Activated CD8-positive, alpha-beta T cell treated with anti-CD3 and anti-CD28 coated beads for 36 hours (primary cell): ENCODE results near the gene BAZ2B. TPM values are rescaled to one million over a fixed set of nuclear protein-coding genes. Genes with fewer than 3 reads are reported as not detected.

ENCODE experiments used
- ATAC-seq: fragments of 200-7000 bp; cut with Tn5 transposase; one replicate; pipeline ENCODE4 v1.10.0; 2021; ENCODE audit warnings: mild to moderate bottlenecking, moderate library complexity
- CTCF ChIA-PET: fragments of 350-600 bp; sonication (Branson Sonifier 250); formaldehyde crosslinking; loops from one replicate; lab custom pipeline; 2021; ENCODE audit warnings: antibody characterized with exemption; lab: Charles Lee
- POLR2A ChIA-PET: fragments of 350-600 bp; sonication (Branson Sonifier 250); formaldehyde crosslinking; loops from one replicate; lab custom pipeline; 2021; ENCODE audit warnings: antibody characterized with exemption; lab: Charles Lee
- DNase-seq: peaks from one replicate; pipeline ENCODE4 v3.0.0-alpha.2; 2020
- H3K27ac Mint-ChIP-seq: one replicate; pipeline ENCODE4 v1.8.0; 2021; ENCODE audit warnings: mild to moderate bottlenecking, mixed read lengths
- H3K27me3 Mint-ChIP-seq: one replicate; pipeline ENCODE4 v1.8.0; 2021; ENCODE audit warnings: mixed read lengths
- H3K36me3 Mint-ChIP-seq: one replicate; pipeline ENCODE4 v1.8.0; 2021; ENCODE audit warnings: low read depth, mixed read lengths
- H3K4me1 Mint-ChIP-seq: one replicate; pipeline ENCODE4 v1.8.0; 2021; ENCODE audit warnings: low read depth, mixed read lengths
- H3K4me3 Mint-ChIP-seq: one replicate; pipeline ENCODE4 v1.8.0; 2021; ENCODE audit warnings: mild to moderate bottlenecking, moderate library complexity, mixed read lengths
- H3K9me3 Mint-ChIP-seq: one replicate; pipeline ENCODE4 v1.8.0; 2021; ENCODE audit warnings: mixed read lengths
- intact Hi-C: fragments of 100-400 bp; cut with micrococcal nuclease; formaldehyde crosslinking; loops from one replicate; pipeline ENCODE4 v1.10.0; 2022
- total RNA-seq, 2 experiments: library from RNA; stranded (reverse); gene quantifications; one replicate each; pipeline ENCODE4 v1.2.3, GENCODE V29; 2021
- TF ChIP-seq, protein P1 (sequence below): fragments of 200-600 bp; IDR thresholded peaks from one replicate; pipeline ENCODE4 v1.8.0; 2022; ENCODE audit warnings: antibody characterized with exemption, mild to moderate bottlenecking

The BAZ2B gene
- total RNA-seq, 2 experiments from 2014 or later: 7.7 to 8.2 TPM

DNA sequence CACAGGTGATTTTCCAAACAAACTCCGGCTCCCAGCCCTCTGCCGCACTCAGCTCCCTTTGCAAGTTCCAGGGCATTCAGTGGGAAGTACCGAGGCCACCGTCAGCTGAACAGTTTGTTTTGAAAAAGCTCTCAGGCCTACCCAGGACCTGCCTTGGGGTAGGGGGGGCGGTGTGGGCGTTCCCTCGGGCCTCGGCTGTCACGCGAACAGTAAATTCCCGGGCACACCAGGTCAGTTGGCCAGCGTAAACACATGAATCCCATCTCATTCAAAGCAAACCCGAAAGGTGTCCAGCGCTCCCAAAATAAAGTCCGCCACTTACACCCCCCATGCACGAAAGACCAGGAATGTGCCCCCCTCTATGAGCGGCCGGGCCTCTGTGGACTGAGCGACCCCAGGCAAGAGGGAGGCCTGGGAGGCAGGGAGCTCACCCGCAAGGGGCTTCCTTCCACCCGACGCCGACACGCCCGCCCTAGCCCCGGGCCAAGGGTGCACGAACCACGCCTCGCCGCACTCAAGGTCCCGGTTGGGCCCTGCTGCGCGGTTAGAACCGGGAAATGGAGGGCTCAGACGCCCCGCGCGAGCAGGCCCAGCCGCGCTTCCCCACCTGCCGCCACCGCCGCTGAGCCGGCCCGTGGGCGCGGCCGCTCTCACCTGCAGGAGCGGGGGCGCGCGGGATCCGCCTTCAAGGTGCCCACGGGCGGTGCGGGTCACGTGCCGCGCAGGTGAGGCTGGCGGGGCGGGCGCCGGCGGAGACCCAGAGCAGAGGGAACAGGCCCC, 330.2 kb downstream of the BAZ2B start, which contains the start of gene WDSUB1:
Gene WDSUB1 (minus strand): TSS at position 775 of the 780 bp plus-strand sequence. CDS start 3,634 bp downstream, outside the sequence.
- Mint-ChIP-seq H3K27ac (peak within 1 kb of the TSS; percentile 83), H3K27me3 (no peaks in the 10 kb centered on the region), H3K4me1 (peaks cover 25% of the 10 kb centered on the region), H3K4me3 (peak within 1 kb of the TSS; percentile 84), H3K36me3 (peaks cover 4% of the 10 kb centered on the region), H3K9me3 (no peaks in the 10 kb centered on the region)
- intact Hi-C loops: no loop called here
- POLR2A ChIA-PET: interaction anchor here (0.6 to 1.3 kb wide), 5 partner anchors 10 to 426 kb away, joined by 3 to 5 read pairs (median 4); partner anchors contain the start of gene MARCHF7
- peak; percentile 27 for ATAC-seq
- peak; percentile 65 for DNase-seq
- TF ChIP-seq, protein P1, sequence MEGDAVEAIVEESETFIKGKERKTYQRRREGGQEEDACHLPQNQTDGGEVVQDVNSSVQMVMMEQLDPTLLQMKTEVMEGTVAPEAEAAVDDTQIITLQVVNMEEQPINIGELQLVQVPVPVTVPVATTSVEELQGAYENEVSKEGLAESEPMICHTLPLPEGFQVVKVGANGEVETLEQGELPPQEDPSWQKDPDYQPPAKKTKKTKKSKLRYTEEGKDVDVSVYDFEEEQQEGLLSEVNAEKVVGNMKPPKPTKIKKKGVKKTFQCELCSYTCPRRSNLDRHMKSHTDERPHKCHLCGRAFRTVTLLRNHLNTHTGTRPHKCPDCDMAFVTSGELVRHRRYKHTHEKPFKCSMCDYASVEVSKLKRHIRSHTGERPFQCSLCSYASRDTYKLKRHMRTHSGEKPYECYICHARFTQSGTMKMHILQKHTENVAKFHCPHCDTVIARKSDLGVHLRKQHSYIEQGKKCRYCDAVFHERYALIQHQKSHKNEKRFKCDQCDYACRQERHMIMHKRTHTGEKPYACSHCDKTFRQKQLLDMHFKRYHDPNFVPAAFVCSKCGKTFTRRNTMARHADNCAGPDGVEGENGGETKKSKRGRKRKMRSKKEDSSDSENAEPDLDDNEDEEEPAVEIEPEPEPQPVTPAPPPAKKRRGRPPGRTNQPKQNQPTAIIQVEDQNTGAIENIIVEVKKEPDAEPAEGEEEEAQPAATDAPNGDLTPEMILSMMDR: no peak
- CTCF ChIA-PET: interaction anchor here (0.6 kb wide), 1 partner anchor 1810 kb away, joined by 3 read pairs; no protein-coding TSS in a partner anchor

DNA sequence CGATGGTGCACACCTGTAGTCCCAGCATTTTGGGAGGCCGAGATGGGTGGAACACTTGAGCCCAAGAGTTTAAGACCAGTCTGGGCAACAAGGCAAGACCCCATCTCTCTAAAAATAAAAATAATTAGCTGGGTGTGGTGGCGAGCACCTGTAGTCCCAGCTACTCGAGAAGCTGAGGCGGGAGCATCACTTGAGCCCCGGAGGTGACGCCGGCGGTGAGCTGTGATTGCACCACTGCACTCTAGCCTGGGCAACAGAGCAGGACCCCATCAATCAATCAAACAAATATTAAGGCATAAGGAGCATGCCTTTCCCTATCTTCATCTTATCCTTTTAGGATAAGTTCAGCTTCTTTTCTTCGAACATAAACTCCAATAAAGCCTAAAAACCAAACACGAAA, 330.9 kb downstream of the BAZ2B start:
- intact Hi-C loops: no loop called here
- ChIA-PET POLR2A (interaction anchor here (0.6 to 1.3 kb wide), 4 partner anchors 17 to 426 kb away, joined by 3 to 5 read pairs (median 4); partner anchors contain the start of gene MARCHF7), CTCF (interaction anchor here (0.6 kb wide), 1 partner anchor 1811 kb away, joined by 3 read pairs; no protein-coding TSS in a partner anchor)
- peak overlapping the region; percentile 83 for H3K27ac Mint-ChIP-seq
- no peaks in the 10 kb centered on the region for H3K9me3 Mint-ChIP-seq
- H3K4me1 Mint-ChIP-seq: peaks cover 19% of the 10 kb centered on the region
- H3K4me3 Mint-ChIP-seq: peak overlapping the region; percentile 84
- no peaks in the 10 kb centered on the region for H3K27me3 Mint-ChIP-seq
- DNase-seq (no peak), ATAC-seq (no peak)
- TF ChIP-seq, protein P1: no peak
- H3K36me3 Mint-ChIP-seq: peaks cover 4% of the 10 kb centered on the region

DNA sequence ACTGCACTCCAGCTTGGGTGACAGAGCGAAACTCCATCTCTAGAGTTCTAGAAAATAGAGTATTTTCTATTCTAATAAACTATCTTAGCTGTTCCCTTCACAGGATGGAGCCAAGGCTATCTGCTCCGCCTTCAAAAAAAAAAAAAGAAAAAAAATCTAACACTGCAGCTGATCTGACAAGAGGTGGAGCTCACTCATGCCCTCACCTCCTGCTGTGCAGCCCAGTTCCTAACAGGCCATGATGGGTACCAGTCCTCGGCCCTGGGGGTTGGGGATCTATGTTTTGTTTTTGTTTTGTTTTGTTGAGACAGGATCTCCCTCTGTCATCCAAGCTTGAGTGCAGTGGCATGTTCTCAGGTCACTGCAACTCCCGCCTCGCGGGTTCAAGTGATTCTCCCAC, 332.8 kb downstream of the BAZ2B start:
- no peak for ATAC-seq
- H3K36me3 Mint-ChIP-seq: peaks cover 10% of the 10 kb centered on the region
- CTCF ChIA-PET: interaction anchor here (1.6 kb wide), 1 partner anchor 20 kb away, joined by 3 read pairs; no protein-coding TSS in a partner anchor
- no peaks in the 10 kb centered on the region for H3K9me3 Mint-ChIP-seq
- POLR2A ChIA-PET: no interaction called here
- no peak for DNase-seq
- H3K27me3 Mint-ChIP-seq: no peaks in the 10 kb centered on the region
- intact Hi-C loops: no loop called here
- H3K4me3 Mint-ChIP-seq: no peak overlapping the region
- peaks cover 15% of the 10 kb centered on the region for H3K4me1 Mint-ChIP-seq
- TF ChIP-seq, protein P1: no peak
- no peak overlapping the region for H3K27ac Mint-ChIP-seq

DNA sequence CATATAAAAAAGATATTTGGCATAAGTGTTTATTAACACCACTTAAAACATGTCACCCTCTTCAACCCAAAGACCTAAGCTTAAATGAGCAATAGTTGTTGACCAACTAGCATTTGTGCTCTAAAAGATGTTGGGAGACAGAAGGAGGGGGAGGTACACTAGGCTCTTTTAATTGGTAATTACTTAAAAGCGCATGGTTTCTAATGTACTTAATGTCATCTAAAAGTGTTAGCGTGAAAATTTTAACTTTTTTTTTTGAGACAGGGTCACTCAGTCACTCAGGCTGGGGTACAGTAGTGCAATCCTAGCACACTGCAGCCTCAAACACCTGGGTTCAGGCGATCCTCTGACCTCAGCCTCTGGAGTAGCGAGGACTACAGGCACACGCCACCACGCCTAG, 335.3 kb downstream of the BAZ2B start:
- intact Hi-C loops: no loop called here
- Mint-ChIP-seq H3K4me1 (peaks cover 9% of the 10 kb centered on the region), H3K27me3 (no peaks in the 10 kb centered on the region), H3K27ac (no peak overlapping the region), H3K9me3 (no peaks in the 10 kb centered on the region), H3K36me3 (peaks cover 11% of the 10 kb centered on the region), H3K4me3 (no peak overlapping the region)
- CTCF ChIA-PET: no interaction called here
- TF ChIP-seq, protein P1: no peak
- DNase-seq (no peak), ATAC-seq (no peak)
- POLR2A ChIA-PET: no interaction called here

DNA sequence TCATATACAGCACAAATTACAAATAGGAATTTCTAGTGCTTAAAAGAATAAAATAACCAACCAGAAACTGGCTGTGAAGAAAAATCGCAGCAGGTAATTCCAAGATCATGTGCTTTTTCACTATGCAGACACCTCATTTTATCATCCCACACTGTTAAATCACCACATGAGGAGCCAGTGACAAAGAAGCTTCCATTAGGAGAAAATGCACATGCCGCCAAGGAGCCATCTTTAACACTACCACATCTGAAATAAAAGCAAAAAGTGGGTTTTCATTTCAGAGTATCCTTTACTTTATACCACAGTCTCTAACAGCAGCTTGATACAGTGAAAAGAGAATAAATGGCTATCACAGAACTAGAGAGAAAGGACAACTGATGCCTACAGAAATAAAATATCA, 336.6 kb downstream of the BAZ2B start:
- no peaks in the 10 kb centered on the region for H3K27me3 Mint-ChIP-seq
- peaks cover 13% of the 10 kb centered on the region for H3K36me3 Mint-ChIP-seq
- intact Hi-C loops: no loop called here
- H3K4me3 Mint-ChIP-seq: no peak overlapping the region
- ChIA-PET CTCF (interaction anchor here (1.1 kb wide), 1 partner anchor 13 kb away, joined by 3 read pairs; no protein-coding TSS in a partner anchor), POLR2A (no interaction called here)
- ATAC-seq: no peak
- no peak overlapping the region for H3K27ac Mint-ChIP-seq
- DNase-seq: no peak
- TF ChIP-seq, protein P1: no peak
- H3K4me1 Mint-ChIP-seq: peaks cover 5% of the 10 kb centered on the region
- no peaks in the 10 kb centered on the region for H3K9me3 Mint-ChIP-seq
